Activated CD8-positive, alpha-beta memory T cell treated with anti-CD3 and anti-CD28 coated beads for 48 hours (primary cell): ENCODE results near the gene CLIC1.

Source experiments
- DNase-seq, 3 experiments: peaks; one replicate each; pipeline ENCODE4 v3.0.0-alpha.2; 2020; ENCODE audit warnings: low read depth in 2 of 3, low spot score in 2 of 3

The CLIC1 gene

DNA sequence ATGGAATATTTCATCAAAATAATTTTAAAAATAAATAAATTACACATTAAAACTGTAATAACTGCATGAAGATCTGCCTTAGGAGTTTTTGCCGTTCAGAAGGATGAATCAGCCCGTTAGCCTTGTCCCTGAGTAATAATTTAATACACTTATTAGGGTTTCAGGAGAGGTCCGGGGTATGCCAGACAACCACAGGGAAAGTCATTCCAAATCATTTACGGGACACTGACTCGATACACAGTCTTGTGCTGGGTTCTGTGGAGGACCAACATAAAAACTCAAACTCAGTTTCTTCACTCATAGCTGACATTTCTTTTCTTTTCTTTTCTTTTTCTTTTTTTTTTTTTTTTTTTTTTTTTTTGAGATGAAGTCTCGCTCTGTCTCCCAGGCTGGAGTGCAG lies 30.4 kb downstream of the CLIC1 start:
- no peak for DNase-seq

GRCh38 chr6:31702819-31703716 lies 33.3 kb downstream of the CLIC1 start, which contains the start of gene ABHD16A:
Gene ABHD16A, minus strand, starts transcription at chr6:31703324. Its CDS starts 43 bp downstream, at chr6:31703281.
- peak; percentile 92 to 96 (median 93) for DNase-seq

DNA sequence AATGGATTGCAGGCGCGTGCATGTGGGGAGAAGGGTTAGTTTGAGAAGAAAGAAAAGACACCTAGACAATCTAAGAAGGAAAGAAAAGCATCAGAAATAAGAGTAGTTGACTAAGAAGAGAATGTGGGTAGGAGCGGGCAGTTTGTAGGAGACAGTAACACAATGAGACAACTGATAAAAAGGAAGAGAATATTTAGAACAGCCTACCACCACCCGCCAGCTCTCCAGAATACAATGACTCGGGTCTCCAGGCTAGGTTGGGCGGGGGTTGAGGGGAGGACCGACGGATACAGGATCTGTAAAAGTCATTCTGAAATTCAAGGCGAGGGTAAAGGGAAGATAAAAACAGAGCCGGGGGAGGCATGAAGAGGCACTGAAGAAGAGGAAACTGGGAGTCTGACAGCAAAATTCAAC lies 33.9 kb downstream of the CLIC1 start:
- no peak for DNase-seq

GRCh38 chr6:31701666-31702404 lies 34.5 kb downstream of the CLIC1 start:
- no peak for DNase-seq

- DNase-seq = no peak
Observed at GRCh38 chr6:31700740-31701401, 35.5 kb downstream of the CLIC1 start.

GRCh38 chr6:31697555-31697954 lies 38.8 kb downstream of the CLIC1 start:
- no peak for DNase-seq

DNA sequence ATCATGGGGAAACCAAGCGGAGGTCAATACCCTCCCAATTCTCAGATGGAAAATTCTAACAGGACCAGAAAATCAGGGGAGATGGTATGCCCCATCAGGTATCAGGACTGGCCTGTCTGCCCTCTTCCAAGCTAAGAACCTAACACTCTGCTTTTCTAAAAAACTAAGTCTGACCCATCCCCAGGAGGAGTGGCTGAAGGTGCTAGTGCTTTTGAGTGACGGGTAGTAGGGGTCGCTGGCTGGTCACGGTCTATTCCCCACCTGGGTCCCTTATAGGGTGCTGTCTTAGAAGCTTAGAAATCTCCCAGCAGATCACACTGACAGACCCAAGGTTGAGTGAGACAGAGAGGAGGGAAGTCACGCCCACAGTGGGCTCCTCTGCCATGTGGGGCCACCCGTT lies 42.8 kb downstream of the CLIC1 start:
- DNase-seq = no peak

- DNase-seq = no peak
Observed at GRCh38 chr6:31692886-31693285, 43.4 kb downstream of the CLIC1 start.

- DNase-seq = no peak
Observed at GRCh38 chr6:31692353-31692752, 44.0 kb downstream of the CLIC1 start.

DNA sequence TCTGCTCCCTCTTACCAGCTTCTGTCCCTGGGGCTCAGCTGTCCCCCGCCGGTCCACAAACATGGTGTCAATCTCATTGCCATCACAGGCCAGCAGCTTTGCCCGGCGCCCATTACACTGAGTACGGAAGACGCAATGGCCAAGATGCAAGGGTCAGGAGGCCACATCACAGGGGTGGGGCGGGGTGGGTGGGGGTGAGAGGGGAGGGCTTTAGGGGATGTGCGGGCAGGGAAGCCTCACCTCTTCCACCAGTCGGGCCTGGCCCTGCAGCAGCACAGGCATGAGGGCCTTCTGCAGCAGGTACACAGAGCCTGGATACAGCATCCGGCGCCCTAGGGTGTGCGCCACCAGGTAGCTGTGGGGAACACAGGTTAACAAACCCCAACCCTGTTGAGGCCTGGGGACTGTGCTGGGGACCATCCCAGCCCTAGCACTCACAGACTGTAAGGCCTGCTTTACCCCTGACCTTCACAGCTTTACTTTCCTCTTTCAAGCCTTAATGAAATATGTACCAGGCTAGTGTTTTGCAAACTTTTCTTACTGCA lies 44.7 kb downstream of the CLIC1 start:
- DNase-seq = no peak

GRCh38 chr6:31691078-31691463 lies 45.3 kb downstream of the CLIC1 start:
- DNase-seq = no peak

- DNase-seq = no peak
Observed at GRCh38 chr6:31690231-31691077, 45.9 kb downstream of the CLIC1 start.

GRCh38 chr6:31689249-31690110 lies 46.9 kb downstream of the CLIC1 start:
- DNase-seq = no peak

- DNase-seq = no peak
Observed at GRCh38 chr6:31687860-31688693, 48.3 kb downstream of the CLIC1 start.

DNA sequence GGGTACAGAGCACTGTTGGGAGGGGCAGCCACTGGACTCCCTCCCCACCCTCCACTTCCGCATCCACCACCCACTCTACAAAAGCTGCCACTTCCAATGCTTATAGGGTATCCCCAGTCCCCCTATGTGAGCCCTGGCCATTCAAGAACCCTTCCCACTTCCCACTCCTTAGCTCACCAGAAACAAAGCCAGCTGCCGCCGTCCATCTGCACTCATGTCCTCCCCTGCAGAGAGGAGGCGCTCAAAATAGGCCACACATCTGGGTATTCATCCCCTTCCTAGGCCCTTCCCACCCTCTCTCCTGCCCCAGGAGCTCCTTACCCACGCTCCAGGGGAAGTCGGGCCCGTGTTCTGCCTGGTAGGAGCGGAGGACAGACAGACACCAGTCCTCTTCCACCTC lies 49.0 kb downstream of the CLIC1 start:
- no peak for DNase-seq

DNA sequence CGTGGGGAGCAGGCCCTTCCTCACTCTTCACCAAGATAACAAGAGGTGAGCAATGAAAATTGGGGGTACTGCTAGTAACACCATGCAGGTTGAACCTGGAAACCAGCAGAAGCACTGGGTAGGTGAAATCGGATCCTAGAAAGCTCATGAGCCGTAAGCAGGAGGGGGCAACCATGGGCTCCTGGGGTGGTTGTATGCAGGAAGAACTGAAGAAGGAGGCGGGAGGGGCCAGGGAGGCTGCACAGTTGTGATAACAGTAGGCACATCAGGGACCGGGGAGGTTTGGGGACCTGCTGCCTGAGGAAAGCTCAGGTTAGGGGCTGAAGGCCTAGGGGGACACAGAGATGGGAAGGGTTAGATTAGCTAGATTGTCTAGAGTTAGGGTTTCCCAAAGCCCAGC lies 49.8 kb downstream of the CLIC1 start:
- no peak for DNase-seq

DNA sequence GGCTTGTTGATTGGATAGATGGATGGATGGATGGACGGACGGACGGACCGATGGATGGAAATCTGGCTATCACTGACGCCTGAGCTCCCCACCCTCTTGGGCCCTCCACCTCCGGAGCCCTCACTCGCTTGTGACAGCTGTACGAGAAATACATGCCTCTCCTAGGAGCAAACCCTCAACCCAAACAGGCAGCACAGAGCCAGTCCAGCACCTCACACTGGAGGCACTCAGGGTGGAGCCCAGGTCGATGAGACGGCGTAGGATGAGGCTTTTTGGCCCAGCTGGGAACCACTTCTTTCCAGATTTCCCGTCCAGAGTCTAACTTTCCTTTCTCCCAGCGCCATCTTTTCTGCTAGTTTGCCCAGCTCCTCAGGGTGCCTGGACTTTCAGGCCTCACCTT lies 52.7 kb downstream of the CLIC1 start:
- DNase-seq = no peak

DNA sequence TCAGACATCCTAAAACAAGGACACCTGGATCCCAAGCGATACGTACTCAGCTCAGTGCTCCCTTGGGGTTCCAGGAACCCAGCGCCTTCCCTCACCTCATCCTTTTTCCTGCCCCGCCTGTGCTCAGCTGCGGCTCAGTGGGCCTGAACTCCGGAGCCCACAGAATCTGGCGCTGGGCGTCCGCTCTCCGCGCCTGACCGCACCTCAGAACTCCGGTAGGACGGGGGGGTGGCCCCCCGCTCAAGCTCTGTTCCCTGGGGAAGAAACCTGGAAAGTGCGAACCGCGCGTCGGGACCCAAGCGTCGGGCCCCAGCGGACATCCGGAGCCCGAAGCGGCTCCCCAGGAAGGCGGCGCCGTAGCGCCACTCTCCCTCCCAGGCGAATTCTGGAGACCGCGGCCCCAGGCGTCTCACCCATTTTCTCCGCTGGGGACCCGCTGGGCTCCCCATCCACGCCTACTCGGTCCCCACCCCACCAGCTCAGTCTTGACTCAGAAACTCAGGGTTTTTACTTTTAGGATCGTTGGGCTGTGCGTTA lies 55.1 kb downstream of the CLIC1 start:
- no peak for DNase-seq
